Lower leg skin (tissue), 3 donors: ENCODE data around the gene BHLHE23.

Source experiments
- CTCF ChIP-seq, 3 donors: fragments of 450-650 bp; IDR thresholded peaks; one replicate each; pipeline ENCODE4 v1.5.1; 2016; ENCODE audit warnings: antibody characterized with exemption in 3 of 3, mild to moderate bottlenecking in 3 of 3, moderate library complexity in 2 of 3
- POLR2A ChIP-seq, 2 donors: fragments of 450-650 bp; IDR thresholded peaks; one replicate each; pipeline ENCODE4 v1.6.1; 2016 to 2017; ENCODE audit warnings: antibody characterized with exemption in 2 of 2, mild to moderate bottlenecking in 1 of 2, moderate library complexity in 1 of 2

- TF ChIP-seq CTCF (IDR thresholded peaks at IDR 0.05): no peak
- TF ChIP-seq POLR2A (IDR thresholded peaks at IDR 0.05): no peak
These were observed 45.1 kb upstream of the BHLHE23 start for GRCh38 chr20:63051911-63052310.
